GM19099 (cell line): Measurements from ENCODE around the gene SLC22A3.

ENCODE experiments used
- POLR2A ChIP-seq: IDR thresholded peaks from 3 replicates; pipeline ENCODE4 v1.6.1; 2011; ENCODE audit warnings: low read depth; ENCODE audit not compliant: insufficient read length; ENCODE audit errors: extremely low read depth

The SLC22A3 gene

GRCh38 chr6:160417550-160417949 lies 69.4 kb downstream of the SLC22A3 start:
- no peak for TF ChIP-seq POLR2A

GRCh38 chr6:160418370-160418769 lies 70.2 kb downstream of the SLC22A3 start:
- TF ChIP-seq POLR2A: no peak

GRCh38 chr6:160419488-160419887 lies 71.3 kb downstream of the SLC22A3 start:
- TF ChIP-seq POLR2A: no peak

DNA sequence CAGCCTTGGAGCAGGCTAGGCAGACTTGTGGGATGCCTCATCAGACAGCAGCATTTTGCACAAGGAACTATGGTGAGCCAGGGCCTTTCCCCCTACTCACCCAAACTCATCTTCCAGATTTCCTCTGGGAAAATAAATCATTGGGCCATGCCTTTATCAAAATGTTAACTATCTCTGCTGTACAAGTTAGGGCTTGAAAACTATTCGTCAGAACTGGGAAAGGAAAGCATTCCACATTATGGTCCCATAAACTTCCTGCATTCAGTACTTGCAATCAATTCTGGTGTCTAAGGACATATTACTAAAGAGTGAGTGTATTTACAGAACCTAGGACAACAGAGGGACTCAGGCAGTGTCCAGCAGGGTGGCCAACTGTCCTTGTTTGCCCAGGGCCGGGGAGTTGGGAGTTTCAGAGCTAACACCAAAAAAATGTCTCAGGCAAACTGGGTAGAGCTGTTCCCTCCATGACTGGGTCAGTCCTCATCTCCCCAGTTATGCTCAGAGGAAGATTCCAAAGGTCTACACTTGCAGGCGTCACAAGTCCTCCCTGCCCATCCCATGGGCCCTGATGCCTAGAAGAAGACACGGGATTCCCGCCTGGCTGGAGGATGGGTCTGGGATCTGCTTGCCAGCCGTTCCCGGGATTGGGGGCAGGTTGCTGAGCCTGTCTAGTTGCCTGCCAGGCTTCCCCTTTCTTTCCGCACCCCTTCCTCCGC lies 72.2 kb downstream of the SLC22A3 start:
- TF ChIP-seq POLR2A: no peak

DNA sequence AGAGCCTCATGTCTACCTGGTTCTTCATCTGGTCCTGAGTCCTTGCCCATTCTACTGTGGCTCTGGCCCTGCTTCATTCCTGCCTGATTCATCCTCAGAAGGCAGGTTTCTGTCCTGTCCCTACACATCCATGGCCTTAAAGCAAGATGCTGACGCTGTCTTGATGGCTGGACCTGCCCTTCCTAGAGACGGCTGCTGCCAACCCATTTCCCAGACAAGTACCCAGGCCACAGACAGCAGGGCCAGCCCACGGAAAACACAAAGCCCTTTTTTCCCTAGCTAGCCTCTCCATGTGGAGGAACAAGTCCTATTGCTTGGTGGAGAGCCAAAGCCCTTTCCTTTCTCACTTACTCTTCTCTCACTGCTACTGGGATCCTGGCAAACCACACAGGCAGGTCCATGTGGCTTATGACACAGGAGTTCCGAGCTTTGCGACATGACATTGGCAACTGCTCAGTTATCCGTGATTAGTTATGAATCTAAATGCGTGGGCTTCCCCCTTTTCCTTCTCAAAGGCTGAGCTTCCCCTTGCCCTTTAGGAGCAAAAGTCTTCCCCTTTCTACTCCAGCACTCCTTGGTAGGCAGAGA lies 72.9 kb downstream of the SLC22A3 start:
- TF ChIP-seq POLR2A: no peak

- no peak for TF ChIP-seq POLR2A
Measured at GRCh38 chr6:160421854-160422253, 73.7 kb downstream of the SLC22A3 start.

GRCh38 chr6:160424256-160424655 lies 76.1 kb downstream of the SLC22A3 start:
- TF ChIP-seq POLR2A: no peak

GRCh38 chr6:160426136-160426535 lies 78.0 kb downstream of the SLC22A3 start:
- TF ChIP-seq POLR2A: no peak

GRCh38 chr6:160427312-160428068 lies 79.3 kb downstream of the SLC22A3 start:
- TF ChIP-seq POLR2A: no peak

- TF ChIP-seq POLR2A: no peak
Measured at GRCh38 chr6:160428069-160428430, 79.9 kb downstream of the SLC22A3 start.

DNA sequence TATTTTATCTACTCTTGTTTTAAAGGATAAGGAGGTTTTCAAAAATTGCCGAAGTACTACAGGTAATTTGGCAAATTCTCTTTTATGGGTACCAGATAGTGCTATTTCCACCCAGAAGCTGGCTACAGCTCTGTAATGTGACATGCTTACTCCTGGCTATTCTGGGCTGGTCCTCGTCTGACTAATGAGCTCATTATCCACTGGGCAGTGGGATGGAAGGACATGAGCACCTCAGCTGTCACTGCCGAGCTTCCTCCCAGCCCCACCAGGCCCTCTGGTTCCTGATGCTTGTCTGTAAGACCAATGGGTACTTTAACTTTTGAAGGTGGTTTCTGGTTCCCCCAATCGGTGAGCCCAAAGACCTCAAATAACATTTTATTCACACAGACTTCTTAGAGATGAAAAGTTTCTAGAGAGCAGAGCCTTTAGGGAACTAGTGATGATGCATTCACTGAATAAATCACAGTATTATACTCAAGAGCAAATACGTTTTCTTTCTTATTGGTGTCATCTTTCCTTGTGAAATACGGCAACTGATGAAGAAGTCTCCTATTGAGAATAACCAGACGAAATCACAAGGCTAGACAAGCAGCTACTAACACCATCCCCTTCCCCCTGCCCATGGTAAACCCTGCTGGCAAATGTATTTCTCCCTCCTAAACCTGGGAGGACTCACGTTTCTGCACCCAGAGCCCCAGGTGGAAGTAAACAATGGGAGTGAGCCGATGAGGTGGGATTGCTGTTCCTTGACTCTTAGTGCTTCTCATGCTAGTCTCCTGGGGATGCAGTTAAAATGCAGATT lies 80.8 kb downstream of the SLC22A3 start:
- TF ChIP-seq POLR2A: no peak

GRCh38 chr6:160429620-160429895 lies 81.4 kb downstream of the SLC22A3 start:
- no peak for TF ChIP-seq POLR2A

DNA sequence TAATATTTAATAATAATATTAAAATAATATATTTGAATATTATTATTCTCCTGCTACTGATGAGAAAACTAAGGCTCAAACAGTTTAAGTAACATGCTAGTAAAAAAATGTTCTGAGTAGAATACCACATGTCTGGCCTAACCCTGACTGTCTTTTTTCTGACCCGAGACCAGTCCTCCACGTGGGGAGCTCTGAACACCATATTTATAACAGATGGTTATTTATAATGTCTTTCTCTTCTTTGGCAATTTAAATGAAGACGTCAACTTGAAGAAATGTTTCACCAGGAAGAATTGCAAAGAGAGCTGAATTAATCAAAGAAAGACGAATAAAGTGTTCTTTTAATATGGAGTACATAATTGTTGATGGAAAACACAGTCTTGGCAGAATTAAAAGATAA lies 82.0 kb downstream of the SLC22A3 start:
- no peak for TF ChIP-seq POLR2A

- TF ChIP-seq POLR2A: no peak
Measured at GRCh38 chr6:160430751-160431150, 82.6 kb downstream of the SLC22A3 start.

GRCh38 chr6:160431226-160431625 lies 83.0 kb downstream of the SLC22A3 start:
- TF ChIP-seq POLR2A: no peak
